T follicular helper cell (primary cell): ENCODE data around the gene ABCF1.
A peak's percentile ranks its signal among the peaks of the same experiment; 100 is the strongest.

Experiments
- DNase-seq: peaks from one replicate; pipeline ENCODE4 v3.0.0-alpha.2; 2020; ENCODE audit warnings: low read depth

ABCF1 gene

DNA sequence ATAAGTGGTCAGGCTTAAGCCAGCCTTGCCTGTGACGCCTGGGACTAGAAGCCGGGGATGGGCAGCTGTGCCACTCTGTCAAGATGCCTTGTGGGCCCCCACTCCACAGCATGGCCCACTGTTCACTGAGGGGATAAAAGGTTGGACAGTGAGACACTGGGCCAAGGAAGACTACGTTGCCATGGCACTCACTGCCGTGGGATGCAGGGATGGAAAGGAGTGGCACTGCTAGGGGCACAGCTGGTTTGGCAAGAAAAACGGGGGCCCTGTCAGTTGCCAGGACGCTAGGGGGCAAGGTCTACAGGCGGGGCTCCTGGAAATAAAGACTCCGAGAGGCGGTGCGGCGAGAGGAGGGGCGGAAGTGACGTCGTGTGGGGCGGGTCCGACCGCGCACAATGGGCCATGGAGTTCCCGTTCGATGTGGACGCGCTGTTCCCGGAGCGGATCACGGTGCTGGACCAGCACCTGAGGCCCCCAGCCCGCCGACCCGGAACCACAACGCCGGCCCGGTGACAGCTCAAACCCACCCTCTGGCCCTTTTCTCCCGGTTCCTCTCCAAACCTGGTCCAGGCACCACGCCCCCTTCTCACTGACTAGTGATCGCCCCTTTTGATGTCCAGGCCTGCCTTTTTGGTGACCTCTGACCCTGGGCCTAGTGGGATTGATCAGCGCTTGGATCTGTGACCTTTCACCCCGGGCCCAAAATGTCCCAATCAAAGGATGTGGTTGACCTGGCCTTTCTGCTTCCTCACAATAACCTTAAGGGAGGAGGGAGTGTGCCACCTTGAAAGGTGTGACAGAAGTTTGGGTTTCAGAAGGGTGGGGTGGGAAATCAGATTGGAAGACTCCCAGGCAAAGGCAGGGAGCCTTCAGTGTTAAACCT, 55.5 kb downstream of the ABCF1 start, which contains the start of gene ATAT1:
Gene ATAT1 (plus strand): TSS at position 391 of the 883 bp plus-strand sequence.
- DNase-seq = peak; percentile 87

DNA sequence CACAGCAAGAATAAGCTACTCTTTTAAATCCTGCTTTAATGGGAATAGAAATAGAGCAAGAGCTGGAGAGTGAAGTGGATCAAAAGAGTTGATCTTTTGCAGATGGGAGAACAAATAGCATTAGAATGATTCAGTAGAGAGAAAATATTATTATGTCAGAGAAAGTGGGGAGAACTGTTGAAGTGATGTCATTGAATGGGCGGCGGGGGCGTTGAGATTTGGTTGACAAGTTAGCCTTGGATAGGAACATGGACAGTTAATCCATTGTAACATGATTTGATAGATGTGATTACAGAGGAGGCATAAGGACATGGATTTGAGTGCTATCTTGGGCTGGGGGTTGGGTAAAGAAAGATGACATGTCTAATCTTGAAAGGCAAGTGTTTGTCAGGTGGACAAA, 64.6 kb downstream of the ABCF1 start:
- DNase-seq = no peak

DNA sequence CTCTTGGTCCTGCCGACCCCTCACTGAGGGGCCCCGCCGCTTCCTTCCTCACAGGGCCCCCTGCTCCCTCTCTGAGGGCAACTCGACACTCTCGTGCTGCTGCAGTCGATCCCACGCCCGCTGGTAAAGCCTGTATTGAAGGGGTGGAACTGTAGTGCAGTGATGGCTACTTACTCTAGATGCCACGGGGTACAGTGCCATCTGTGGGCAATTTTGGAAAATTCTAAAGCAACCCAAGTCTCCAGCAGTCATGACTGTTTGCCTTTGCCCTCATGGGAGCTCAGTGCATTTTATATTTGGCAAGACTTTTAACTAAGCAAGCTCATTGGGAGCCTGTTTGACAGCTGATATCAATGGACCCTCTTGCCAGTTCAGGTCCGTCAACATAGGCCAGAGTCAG, 69.2 kb downstream of the ABCF1 start:
- no peak for DNase-seq

DNA sequence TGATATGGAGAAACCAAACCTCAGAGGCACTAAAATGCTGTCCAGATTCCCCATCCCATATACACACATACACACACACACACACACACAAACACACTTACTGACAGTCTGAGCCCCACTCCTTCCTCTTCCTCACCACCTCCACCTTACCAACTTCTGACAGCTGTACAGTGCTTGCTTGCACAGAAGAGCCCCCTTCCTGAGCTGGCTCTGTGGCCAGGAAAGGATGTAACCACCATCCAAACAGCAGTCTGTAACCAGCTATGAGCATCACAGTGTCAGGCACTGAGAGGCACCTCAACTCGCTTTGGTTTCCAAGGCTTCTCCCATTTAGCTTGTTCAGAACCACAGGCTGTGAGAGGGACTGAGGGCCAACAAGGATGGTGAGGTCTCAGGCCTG, 69.8 kb downstream of the ABCF1 start:
- no peak for DNase-seq
